HCT116 (cell line): Measurements from ENCODE around the gene DLG2. TPM values are rescaled to one million over a fixed set of nuclear protein-coding genes. Genes with fewer than 3 reads are reported as not detected.

Source experiments
- ATAC-seq: fragments of 200-7000 bp; cut with Tn5 transposase; 2 replicates; pipeline ENCODE4 v1.9.1; 2020; ENCODE audit warnings: mild to moderate bottlenecking, moderate library complexity
- BruUV-seq: library from RNA; stranded (reverse); fragments of 400-500 nt; replicated peaks from 2 replicates; lab custom pipeline; 2021; lab: Mats Ljungman, UMichigan
- CTCF ChIA-PET: fragments of 300-600 bp; sonication (Branson Sonifier 250); formaldehyde crosslinking; loops from one replicate; lab custom pipeline; 2021; ENCODE audit warnings: antibody characterized with exemption; lab: Charles Lee
- POLR2A ChIA-PET: fragments of 300-600, 350-600 bp; sonication (Branson Sonifier 250); formaldehyde crosslinking; loops from one replicate; lab custom pipeline; 2021; ENCODE audit warnings: antibody characterized with exemption; lab: Charles Lee
- RAD21 ChIA-PET, 2 experiments: fragments of 300-600 bp; sonication (Branson Sonifier 250); formaldehyde crosslinking; loops; one replicate each; lab custom pipeline; 2023; ENCODE audit warnings: low total read pairs in 2 of 2; ENCODE audit not compliant: uncharacterized antibody in 2 of 2, unreplicated experiment in 2 of 2, low non-redundant PET in 1 of 2; lab: Charles Lee
- DNase-seq: peaks from one replicate; pipeline ENCODE4 v3.0.0-alpha.2; 2010; ENCODE audit warnings: low read depth, low spot score
- H2AFZ ChIP-seq: fragments of 200-600 bp; shearing (Covaris generic), sonication (generic); 2 replicates; pipeline ENCODE4 v1.6.1; 2017; ENCODE audit warnings: low read depth, mixed run types, mixed read lengths, antibody characterized with exemption, low read length; ENCODE audit not compliant: poor library complexity, severe bottlenecking
- H3K27ac ChIP-seq: 2 replicates; pipeline ENCODE4 v1.5.1; 2012; ENCODE audit warnings: low read depth, low read length
- H3K27me3 ChIP-seq: fragments of 200-600 bp; sonication (generic); 2 replicates; pipeline ENCODE4 v1.6.1; 2016; ENCODE audit warnings: mixed run types, low read length, mixed read lengths; ENCODE audit not compliant: insufficient read depth
- H3K36me3 ChIP-seq, 2 experiments: fragments of 200-500 bp in 1 of 2; fragments of 200-600 bp in 1 of 2; sonication (Bioruptor generic) in 1 of 2; sonication (generic) in 1 of 2; 2 replicates each; pipeline versions ENCODE4 v1.5.1 to v1.6.1; 2014 to 2016; ENCODE audit warnings: low read length in 2 of 2, inconsistent platforms in 1 of 2, mixed read lengths in 1 of 2, mixed run types in 1 of 2; ENCODE audit not compliant: insufficient read depth in 2 of 2, control insufficient read depth in 1 of 2
- H3K4me1 ChIP-seq, 2 experiments: fragments of 200-600 bp in 1 of 2; sonication (generic) in 1 of 2; 2 replicates each; pipeline versions ENCODE4 v1.5.1 to v1.6.1; 2012 to 2017; ENCODE audit warnings: low read length in 2 of 2, inconsistent platforms in 1 of 2, mild to moderate bottlenecking in 1 of 2, mixed read lengths in 1 of 2, mixed run types in 1 of 2, moderate library complexity in 1 of 2; ENCODE audit not compliant: insufficient read depth in 2 of 2, control insufficient read depth in 1 of 2
- H3K4me2 ChIP-seq: fragments of 200-600 bp; sonication (generic); 2 replicates; pipeline ENCODE4 v1.6.1; 2017; ENCODE audit warnings: mixed run types, low read length, mixed read lengths
- H3K4me3 ChIP-seq, 2 experiments: fragments of 200-600 bp in 1 of 2; sonication (generic) in 1 of 2; replicated peaks in 1 of 2; 2 replicates each; pipeline ENCODE4 v1.5.1; 2011 to 2016; ENCODE audit warnings: low read length in 2 of 2, control low read depth in 1 of 2, low read depth in 1 of 2, mild to moderate bottlenecking in 1 of 2, mixed read lengths in 1 of 2, mixed run types in 1 of 2
- H3K79me2 ChIP-seq: fragments of 200-600 bp; sonication (generic); 2 replicates; pipeline ENCODE4 v1.6.1; 2017; ENCODE audit warnings: mild to moderate bottlenecking, mixed run types, low read length, moderate library complexity, mixed read lengths; ENCODE audit not compliant: insufficient read depth
- H3K9ac ChIP-seq: fragments of 200-600 bp; sonication (generic); 2 replicates; pipeline ENCODE4 v1.6.1; 2016; ENCODE audit warnings: low read length, mixed read lengths
- H3K9me2 ChIP-seq: fragments of 200-600 bp; sonication (generic), shearing (Covaris generic); 2 replicates; pipeline ENCODE4 v1.6.1; 2017; ENCODE audit warnings: mixed run types, mild to moderate bottlenecking, moderate library complexity; ENCODE audit not compliant: insufficient read depth
- H3K9me3 ChIP-seq, 2 experiments: fragments of 200-500 bp in 1 of 2; fragments of 200-600 bp in 1 of 2; sonication (Bioruptor generic) in 1 of 2; sonication (generic) in 1 of 2; 2 replicates each; pipeline ENCODE4 v1.6.1; 2014 to 2017; ENCODE audit warnings: low read length in 2 of 2, mixed read lengths in 2 of 2, inconsistent platforms in 1 of 2, low read depth in 1 of 2, mild to moderate bottlenecking in 1 of 2, mixed run types in 1 of 2, moderate library complexity in 1 of 2; ENCODE audit not compliant: control insufficient read depth in 1 of 2, insufficient read depth in 1 of 2
- H4K20me1 ChIP-seq: fragments of 200-600 bp; sonication (generic), shearing (Covaris generic); 2 replicates; pipeline ENCODE4 v1.6.1; 2017; ENCODE audit warnings: mixed run types, mild to moderate bottlenecking, moderate library complexity; ENCODE audit not compliant: insufficient read depth
- ATF3 ChIP-seq: IDR thresholded peaks from 2 replicates; pipeline ENCODE4 v1.6.1; 2012
- CBX3 ChIP-seq: IDR thresholded peaks from 2 replicates; pipeline ENCODE4 v1.6.1; 2012; ENCODE audit warnings: low read depth
- CEBPB ChIP-seq: IDR thresholded peaks from 2 replicates; pipeline ENCODE4 v1.6.1; 2012; ENCODE audit warnings: low read depth
- CTCF ChIP-seq, 3 experiments: fragments of 200-600 bp in 1 of 3; sonication (generic) in 1 of 3; IDR thresholded peaks in 2 of 3; conservative IDR thresholded peaks in 1 of 3; 2 replicates each; pipeline ENCODE4 v1.5.1; 2012 to 2017; ENCODE audit warnings: low read depth in 2 of 3, low read length in 2 of 3, antibody characterized with exemption in 1 of 3, borderline replicate concordance in 1 of 3, control low read depth in 1 of 3, mild to moderate bottlenecking in 1 of 3, mixed read lengths in 1 of 3, mixed run types in 1 of 3, moderate library complexity in 1 of 3; ENCODE audit not compliant: insufficient read depth in 1 of 3
- EGR1 ChIP-seq: IDR thresholded peaks from 2 replicates; pipeline ENCODE4 v1.6.1; 2012; ENCODE audit warnings: low read depth
- ELF1 ChIP-seq: IDR thresholded peaks from 2 replicates; pipeline ENCODE4 v1.6.1; 2012; ENCODE audit warnings: low read depth, borderline replicate concordance
- EZH2 ChIP-seq: fragments of 200-600 bp; sonication (generic); IDR thresholded peaks from 2 replicates; pipeline ENCODE4 v1.6.1; 2017; ENCODE audit warnings: antibody characterized with exemption, mixed run types
- EZH2phosphoT487 ChIP-seq: fragments of 200-600 bp; IDR thresholded peaks from 2 replicates; pipeline ENCODE4 v1.6.1; 2018; ENCODE audit warnings: antibody characterized with exemption, borderline replicate concordance
- FOSL1 ChIP-seq: IDR thresholded peaks from 2 replicates; pipeline ENCODE4 v1.6.1; 2012; ENCODE audit warnings: low read depth
- JUND ChIP-seq: IDR thresholded peaks from 2 replicates; pipeline ENCODE4 v1.6.1; 2012
- MAX ChIP-seq: IDR thresholded peaks from 2 replicates; pipeline ENCODE4 v1.6.1; 2012
- POLR2A ChIP-seq: IDR thresholded peaks from 2 replicates; pipeline ENCODE4 v1.7.0; 2011; ENCODE audit warnings: borderline replicate concordance; ENCODE audit not compliant: insufficient read depth, insufficient read length; ENCODE audit errors: extremely low read depth
- RAD21 ChIP-seq: IDR thresholded peaks from 2 replicates; pipeline ENCODE4 v1.6.1; 2012; ENCODE audit warnings: low read depth, mild to moderate bottlenecking
- SIN3A ChIP-seq: IDR thresholded peaks from 2 replicates; pipeline ENCODE4 v1.6.1; 2012; ENCODE audit warnings: low read depth
- SP1 ChIP-seq: IDR thresholded peaks from 2 replicates; pipeline ENCODE4 v1.6.1; 2012; ENCODE audit warnings: low read depth
- SRF ChIP-seq: IDR thresholded peaks from 2 replicates; pipeline ENCODE4 v1.6.1; 2012; ENCODE audit warnings: low read depth
- TCF7L2 ChIP-seq: IDR thresholded peaks from 2 replicates; pipeline ENCODE4 v1.7.0; 2011; ENCODE audit warnings: borderline replicate concordance, inconsistent platforms; ENCODE audit not compliant: insufficient read depth, insufficient read length; ENCODE audit errors: extremely low read depth
- ZBTB33 ChIP-seq: IDR thresholded peaks from 2 replicates; pipeline ENCODE4 v1.6.1; 2011; ENCODE audit warnings: mild to moderate bottlenecking, low read length, moderate library complexity; ENCODE audit not compliant: insufficient replicate concordance; ENCODE audit errors: extremely low read depth
- ZFX ChIP-seq: fragments of 450-650 bp; IDR thresholded peaks from 2 replicates; pipeline ENCODE4 v1.6.1; 2017
- ZNF274 ChIP-seq: fragments of 200-500 bp; sonication (Bioruptor generic); IDR thresholded peaks from 2 replicates; pipeline ENCODE4 v1.6.1; 2014; ENCODE audit warnings: mild to moderate bottlenecking, low read depth, low read length, inconsistent platforms
- intact Hi-C: fragments of 100-400 bp; cut with micrococcal nuclease; formaldehyde crosslinking; loops from 2 replicates; pipeline ENCODE4 v1.10.0; 2022
- total RNA-seq: library from RNA; stranded (reverse); gene quantifications from one replicate; pipeline ENCODE4 v1.2.1, GENCODE V29; 2021; ENCODE audit not compliant: unreplicated experiment

DLG2 gene
- total RNA-seq, 1 experiment from 2014 or later = 2.4 TPM

GRCh38 chr11:84634309-84634708 lies 992.8 kb downstream of the DLG2 start:
- intact Hi-C loops = no loop called here
- Histone ChIP-seq H3K4me1 (no peaks in the 10 kb centered on the region), H3K27me3 (no peaks in the 10 kb centered on the region), H3K9ac (no peak overlapping the region), H3K9me3 (no peaks in the 10 kb centered on the region), H3K36me3 (no peaks in the 10 kb centered on the region), H3K79me2 (no peaks in the 10 kb centered on the region), H4K20me1 (no peaks in the 10 kb centered on the region), H3K27ac (no peak overlapping the region), H3K9me2 (no peaks in the 10 kb centered on the region), H3K4me2 (no peak overlapping the region), H2AFZ (no peak overlapping the region), H3K4me3 (no peak overlapping the region)
- POLR2A ChIA-PET = no interaction called here
- TF ChIP-seq JUND (no peak), EGR1 (no peak), CEBPB (no peak), ZFX (no peak), FOSL1 (no peak), SIN3A (no peak), CTCF (IDR thresholded peaks at IDR 0.05 in 2 of 3, conservative IDR thresholded peaks at IDR 0.05 in 1 of 3; ENCODE audit: borderline replicate concordance in 1 of 3, insufficient read depth in 1 of 3, low read depth in 2 of 3, low read length in 2 of 3) (no peak), CBX3 (no peak), TCF7L2 (no peak), MAX (no peak), SRF (no peak), SP1 (no peak), ELF1 (no peak), ZBTB33 (no peak), EZH2 (no peak), EZH2phosphoT487 (no peak), POLR2A (no peak), RAD21 (no peak), ZNF274 (no peak), ATF3 (no peak)
- ATAC-seq (no peak), DNase-seq (no peak)
- CTCF ChIA-PET = no interaction called here
- RAD21 ChIA-PET = no interaction called here
- BruUV-seq = no TSS peak
